ENCODE data around the gene DAPP1.

DAPP1 gene

DNA sequence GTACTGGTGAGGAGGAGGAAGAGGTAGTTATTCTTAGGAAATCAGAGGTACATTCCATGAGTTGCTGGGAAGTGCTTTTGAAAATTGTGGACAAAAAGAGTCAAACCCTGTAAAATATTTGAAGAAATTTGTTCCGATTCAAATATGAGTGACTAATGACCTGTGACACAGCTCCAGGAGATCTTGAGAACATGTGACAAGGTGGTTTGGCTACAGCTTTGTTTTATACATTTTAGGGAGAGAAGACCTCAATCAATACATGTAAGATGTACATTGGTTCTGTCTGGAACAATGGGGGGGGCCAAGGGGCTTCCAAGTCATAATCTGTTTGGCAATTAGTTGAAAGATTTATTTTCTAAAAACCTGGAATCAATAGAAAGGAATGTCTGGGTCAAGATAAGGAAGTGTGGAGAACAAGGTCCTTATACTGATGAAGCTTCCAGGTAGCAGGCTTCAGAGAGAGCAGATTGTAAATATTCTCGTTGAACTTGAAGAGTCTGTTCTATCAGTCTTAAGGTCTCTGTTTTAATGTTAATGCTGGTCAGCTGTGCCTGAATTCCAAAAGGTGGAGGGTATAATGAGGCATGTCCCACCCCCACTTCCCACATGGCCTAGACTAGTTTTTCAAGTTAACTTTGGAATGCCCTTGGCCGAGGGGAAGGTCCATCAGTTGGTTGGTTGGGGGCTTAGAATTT, 15.5 kb upstream of the DAPP1 start:
- Histone ChIP-seq H3K27ac (ENCODE audit: insufficient read depth in 1 of 2, low read depth in 1 of 2, low read length in 2 of 2, poor library complexity in 1 of 2, severe bottlenecking in 2 of 2) (no peak overlapping the region), H3K36me3 (ENCODE audit: control insufficient read depth in 4 of 4, insufficient read depth in 4 of 4, low read length in 3 of 4) (no peaks in the 10 kb centered on the region), H3K9me3 (ENCODE audit: control extremely low read depth in 1 of 5, control insufficient read depth in 4 of 5, insufficient read depth in 2 of 5, low read depth in 1 of 5, low read length in 4 of 5) (peaks cover 0 to 4% (median 0%) of the 10 kb centered on the region in 5 experiments), H3K27me3 (replicated peaks in 2 of 5; ENCODE audit: control insufficient read depth in 4 of 5, insufficient read depth in 5 of 5, low read length in 4 of 5) (peaks cover 0 to 10% (median 0%) of the 10 kb centered on the region in 5 experiments), H3K4me3 (ENCODE audit: control insufficient read depth in 1 of 7, extremely low read depth in 1 of 7, insufficient read depth in 4 of 7, low read depth in 2 of 7, low read length in 6 of 7) (no peak overlapping the region), H3K4me1 (ENCODE audit: control extremely low read depth in 1 of 4, control insufficient read depth in 4 of 4, insufficient read depth in 4 of 4, low read length in 3 of 4) (no peaks in the 10 kb centered on the region)
- ChIA-PET POLR2A (no interaction called here), CTCF (interaction anchor here (0.6 to 1.0 kb wide), 2 partner anchors 10 to 228 kb away, joined by 3 read pairs; no protein-coding TSS in a partner anchor)
- WGBS (ENCODE audit: insufficient coverage), result 96% methylated on average over 2 of the region's 3 CpGs
- DNase-seq, result no peak

DNA sequence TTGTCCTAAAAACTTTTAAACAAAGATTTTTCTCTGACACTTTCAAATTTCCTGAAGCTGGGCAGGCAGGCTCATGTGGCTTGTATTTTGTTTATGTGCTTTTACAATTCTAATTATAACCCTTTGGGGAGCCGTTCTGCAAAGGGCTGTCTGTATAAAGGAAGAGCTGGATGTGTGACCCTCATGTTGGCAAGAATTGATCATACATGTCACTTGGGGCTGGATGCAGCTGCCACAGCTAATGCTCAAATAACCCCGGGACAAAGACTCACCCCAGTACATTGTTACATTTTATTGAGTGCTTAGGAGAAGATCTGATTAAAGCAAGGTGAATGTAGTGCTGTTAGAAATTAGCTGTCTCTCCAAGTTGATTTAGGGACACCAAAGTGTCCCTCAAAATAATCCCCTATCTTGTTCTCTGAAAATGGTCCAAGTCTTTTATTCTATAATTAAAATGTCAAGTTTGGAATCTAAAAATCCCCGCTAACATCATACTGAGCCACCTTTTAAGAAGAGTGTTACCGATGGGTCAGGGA, 13.0 kb upstream of the DAPP1 start:
- Histone ChIP-seq H3K4me1 (ENCODE audit: control extremely low read depth in 1 of 4, control insufficient read depth in 4 of 4, insufficient read depth in 4 of 4, low read length in 3 of 4) (peaks cover 0 to 2% (median 0%) of the 10 kb centered on the region in 4 experiments), H3K4me3 (ENCODE audit: control insufficient read depth in 1 of 7, extremely low read depth in 1 of 7, insufficient read depth in 4 of 7, low read depth in 2 of 7, low read length in 6 of 7) (no peak overlapping the region), H3K27me3 (replicated peaks in 2 of 5; ENCODE audit: control insufficient read depth in 4 of 5, insufficient read depth in 5 of 5, low read length in 4 of 5) (peaks cover 0 to 10% (median 0%) of the 10 kb centered on the region in 5 experiments), H3K9me3 (ENCODE audit: control extremely low read depth in 1 of 5, control insufficient read depth in 4 of 5, insufficient read depth in 2 of 5, low read depth in 1 of 5, low read length in 4 of 5) (no peaks in the 10 kb centered on the region), H3K36me3 (ENCODE audit: control insufficient read depth in 4 of 4, insufficient read depth in 4 of 4, low read length in 3 of 4) (no peaks in the 10 kb centered on the region), H3K27ac (ENCODE audit: insufficient read depth in 1 of 2, low read depth in 1 of 2, low read length in 2 of 2, poor library complexity in 1 of 2, severe bottlenecking in 2 of 2) (no peak overlapping the region)
- DNase-seq, result no peak
- ChIA-PET POLR2A (no interaction called here), CTCF (interaction anchor here (1.1 kb wide), 1 partner anchor 10 kb away, joined by 3 read pairs; no protein-coding TSS in a partner anchor)
- WGBS (ENCODE audit: insufficient coverage), result 100% methylated on average over 1 of the region's 4 CpGs

DNA sequence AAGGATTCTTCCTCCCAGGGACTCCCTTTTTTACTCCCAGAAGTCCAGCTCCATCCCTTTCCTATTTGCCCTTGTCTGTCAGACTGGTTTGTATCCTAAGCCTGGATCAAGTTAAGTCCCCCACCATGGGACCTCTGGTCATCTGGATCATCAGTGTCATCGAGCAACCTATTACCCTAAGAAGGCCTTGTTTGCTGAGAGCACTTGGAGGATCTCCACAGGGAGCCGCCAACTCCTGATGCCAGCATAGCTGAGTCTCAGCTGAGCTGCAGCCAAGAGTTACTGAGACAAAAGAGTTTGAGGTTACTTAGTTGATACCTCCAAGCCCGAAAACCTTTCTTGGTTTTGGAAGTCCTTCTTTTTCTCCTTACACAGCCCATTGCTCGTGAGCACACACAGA, 10.1 kb upstream of the DAPP1 start:
- CTCF ChIA-PET, result interaction anchor here (0.6 to 1.2 kb wide), 4 partner anchors 66 to 246 kb away, joined by 3 read pairs; no protein-coding TSS in a partner anchor
- no peaks in the 10 kb centered on the region for H3K36me3 ChIP-seq (ENCODE audit: control insufficient read depth in 4 of 4, insufficient read depth in 4 of 4, low read length in 3 of 4)
- no peak overlapping the region for H3K27ac ChIP-seq (ENCODE audit: insufficient read depth in 1 of 2, low read depth in 1 of 2, low read length in 2 of 2, poor library complexity in 1 of 2, severe bottlenecking in 2 of 2)
- peaks cover 0 to 6% (median 0%) of the 10 kb centered on the region in 5 experiments for H3K27me3 ChIP-seq (replicated peaks in 2 of 5; ENCODE audit: control insufficient read depth in 4 of 5, insufficient read depth in 5 of 5, low read length in 4 of 5)
- H3K9me3 ChIP-seq (ENCODE audit: control extremely low read depth in 1 of 5, control insufficient read depth in 4 of 5, insufficient read depth in 2 of 5, low read depth in 1 of 5, low read length in 4 of 5), result no peaks in the 10 kb centered on the region
- peaks cover 0 to 2% (median 0%) of the 10 kb centered on the region in 4 experiments for H3K4me1 ChIP-seq (ENCODE audit: control extremely low read depth in 1 of 4, control insufficient read depth in 4 of 4, insufficient read depth in 4 of 4, low read length in 3 of 4)
- WGBS (ENCODE audit: insufficient coverage), result 100% methylated on average over 3 of the region's 4 CpGs
- no peak for DNase-seq
- no peak overlapping the region for H3K4me3 ChIP-seq (ENCODE audit: control insufficient read depth in 1 of 7, extremely low read depth in 1 of 7, insufficient read depth in 4 of 7, low read depth in 2 of 7, low read length in 6 of 7)
- POLR2A ChIA-PET, result no interaction called here

DNA sequence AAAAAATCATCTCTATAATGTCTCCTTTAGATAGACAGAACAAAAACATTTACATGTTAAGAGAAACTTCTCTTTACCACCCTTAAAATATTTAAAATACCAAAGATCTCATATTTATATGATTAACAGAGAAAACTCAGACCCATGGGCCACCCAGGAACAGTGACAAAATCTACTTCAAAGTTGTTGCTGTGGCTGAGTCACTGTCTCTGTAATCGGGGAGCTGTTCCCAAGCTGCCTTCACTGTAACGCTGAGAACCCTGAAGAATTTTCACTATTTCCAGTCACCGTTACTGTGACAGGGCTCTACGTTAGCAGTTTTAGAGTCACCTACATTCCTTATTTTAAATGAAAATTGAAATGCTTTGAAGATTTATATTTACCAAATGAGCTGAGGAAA, 9.0 kb upstream of the DAPP1 start:
- CTCF ChIA-PET, result interaction anchor here (0.6 to 2.8 kb wide), 33 partner anchors 9 to 434 kb away, joined by 3 to 27 read pairs (median 3); partner anchors contain the start of genes DAPP1, DNAJB14 and TRMT10A
- no peaks in the 10 kb centered on the region for H3K36me3 ChIP-seq (ENCODE audit: control insufficient read depth in 4 of 4, insufficient read depth in 4 of 4, low read length in 3 of 4)
- H3K4me3 ChIP-seq (ENCODE audit: control insufficient read depth in 1 of 7, extremely low read depth in 1 of 7, insufficient read depth in 4 of 7, low read depth in 2 of 7, low read length in 6 of 7), result no peak overlapping the region
- peaks cover 0 to 4% (median 0%) of the 10 kb centered on the region in 5 experiments for H3K27me3 ChIP-seq (replicated peaks in 2 of 5; ENCODE audit: control insufficient read depth in 4 of 5, insufficient read depth in 5 of 5, low read length in 4 of 5)
- H3K9me3 ChIP-seq (ENCODE audit: control extremely low read depth in 1 of 5, control insufficient read depth in 4 of 5, insufficient read depth in 2 of 5, low read depth in 1 of 5, low read length in 4 of 5), result no peaks in the 10 kb centered on the region
- DNase-seq, result no peak
- 93% methylated on average over 2 of the region's 4 CpGs for WGBS (ENCODE audit: insufficient coverage)
- no peak overlapping the region for H3K27ac ChIP-seq (ENCODE audit: insufficient read depth in 1 of 2, low read depth in 1 of 2, low read length in 2 of 2, poor library complexity in 1 of 2, severe bottlenecking in 2 of 2)
- peaks cover 0 to 2% (median 0%) of the 10 kb centered on the region in 4 experiments for H3K4me1 ChIP-seq (ENCODE audit: control extremely low read depth in 1 of 4, control insufficient read depth in 4 of 4, insufficient read depth in 4 of 4, low read length in 3 of 4)
- POLR2A ChIA-PET, result interaction anchor here (0.5 kb wide), 1 partner anchor 261 kb away, joined by 4 read pairs; no protein-coding TSS in a partner anchor

DNA sequence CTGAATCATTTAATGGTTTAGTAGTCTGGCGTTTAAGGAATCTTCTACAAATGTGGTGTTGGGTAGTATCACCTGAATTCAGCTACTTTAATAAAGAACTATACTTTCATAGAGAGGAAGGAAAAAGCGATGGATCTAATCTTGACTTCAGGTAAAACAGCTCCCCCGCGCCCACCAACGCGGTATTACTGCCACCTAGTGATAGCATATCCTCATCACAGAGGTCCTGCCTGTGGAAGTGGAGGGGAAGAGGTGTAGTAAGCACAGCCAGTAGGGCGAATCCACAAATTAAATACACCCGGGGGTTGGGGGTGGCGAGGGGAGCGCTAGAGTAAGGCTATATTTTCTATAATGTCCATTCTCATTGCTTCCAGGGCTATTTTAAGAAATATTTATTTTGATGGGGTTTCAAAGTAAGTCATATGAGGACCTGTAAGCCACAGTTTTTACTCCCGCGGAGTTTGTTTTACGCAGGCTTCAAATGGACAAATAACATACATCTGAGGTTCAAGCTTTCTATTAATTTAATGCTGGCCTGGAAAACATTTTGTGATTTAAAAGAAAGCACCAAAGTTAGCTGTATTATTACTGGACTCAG, 8.3 kb upstream of the DAPP1 start:
- CTCF ChIA-PET, result interaction anchor here (0.6 to 2.8 kb wide), 40 partner anchors 8 to 443 kb away, joined by 3 to 27 read pairs (median 4); partner anchors contain the start of genes DAPP1, DNAJB14 and TRMT10A
- Histone ChIP-seq H3K9me3 (ENCODE audit: control extremely low read depth in 1 of 5, control insufficient read depth in 4 of 5, insufficient read depth in 2 of 5, low read depth in 1 of 5, low read length in 4 of 5) (no peaks in the 10 kb centered on the region), H3K4me3 (ENCODE audit: control insufficient read depth in 1 of 7, extremely low read depth in 1 of 7, insufficient read depth in 4 of 7, low read depth in 2 of 7, low read length in 6 of 7) (no peak overlapping the region), H3K27me3 (replicated peaks in 2 of 5; ENCODE audit: control insufficient read depth in 4 of 5, insufficient read depth in 5 of 5, low read length in 4 of 5) (peaks cover 0 to 4% (median 0%) of the 10 kb centered on the region in 5 experiments), H3K36me3 (ENCODE audit: control insufficient read depth in 4 of 4, insufficient read depth in 4 of 4, low read length in 3 of 4) (no peaks in the 10 kb centered on the region), H3K4me1 (ENCODE audit: control extremely low read depth in 1 of 4, control insufficient read depth in 4 of 4, insufficient read depth in 4 of 4, low read length in 3 of 4) (peaks cover 0 to 2% (median 0%) of the 10 kb centered on the region in 4 experiments), H3K27ac (ENCODE audit: insufficient read depth in 1 of 2, low read depth in 1 of 2, low read length in 2 of 2, poor library complexity in 1 of 2, severe bottlenecking in 2 of 2) (no peak overlapping the region)
- POLR2A ChIA-PET, result interaction anchor here (0.5 kb wide), 1 partner anchor 262 kb away, joined by 4 read pairs; no protein-coding TSS in a partner anchor
- 93% methylated on average over 3 of the region's 13 CpGs for WGBS (ENCODE audit: insufficient coverage)
- peak; percentile 75 to 86 (median 84) for DNase-seq

DNA sequence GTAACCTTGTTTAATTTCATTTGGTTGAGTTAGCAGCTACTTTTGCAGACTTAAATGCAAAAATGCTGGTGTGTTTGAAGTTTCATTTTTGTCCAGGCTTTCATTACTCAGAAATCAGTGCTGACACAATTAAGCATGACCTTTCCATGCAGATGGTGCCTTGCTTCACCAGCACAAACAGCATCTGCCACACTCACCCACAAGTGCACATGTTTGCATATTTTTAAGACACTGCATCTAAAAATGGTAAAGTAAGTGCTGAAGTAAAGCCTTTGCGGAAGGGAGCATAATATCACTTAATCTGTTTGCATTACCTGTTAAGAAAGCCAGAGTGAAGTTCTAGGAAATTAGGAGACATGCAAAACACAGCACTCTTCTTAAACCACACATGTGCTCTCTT, 7.3 kb upstream of the DAPP1 start:
- no peak overlapping the region for H3K27ac ChIP-seq (ENCODE audit: insufficient read depth in 1 of 2, low read depth in 1 of 2, low read length in 2 of 2, poor library complexity in 1 of 2, severe bottlenecking in 2 of 2)
- no peak for DNase-seq
- H3K36me3 ChIP-seq (ENCODE audit: control insufficient read depth in 4 of 4, insufficient read depth in 4 of 4, low read length in 3 of 4), result no peaks in the 10 kb centered on the region
- WGBS (ENCODE audit: insufficient coverage), result no CpG with 5 or more reads among the region's 1 CpG
- no peaks in the 10 kb centered on the region for H3K9me3 ChIP-seq (ENCODE audit: control extremely low read depth in 1 of 5, control insufficient read depth in 4 of 5, insufficient read depth in 2 of 5, low read depth in 1 of 5, low read length in 4 of 5)
- no peak overlapping the region for H3K4me3 ChIP-seq (ENCODE audit: control insufficient read depth in 1 of 7, extremely low read depth in 1 of 7, insufficient read depth in 4 of 7, low read depth in 2 of 7, low read length in 6 of 7)
- ChIA-PET POLR2A (interaction anchor here (0.7 kb wide), 1 partner anchor 66 kb away, joined by 3 read pairs; no protein-coding TSS in a partner anchor), CTCF (interaction anchor here (0.8 to 2.8 kb wide), 20 partner anchors 10 to 258 kb away, joined by 3 to 27 read pairs (median 4); partner anchors contain the start of genes DNAJB14 and TRMT10A)
- H3K27me3 ChIP-seq (replicated peaks in 2 of 5; ENCODE audit: control insufficient read depth in 4 of 5, insufficient read depth in 5 of 5, low read length in 4 of 5), result peaks cover 0 to under 1% (median 0%) of the 10 kb centered on the region in 5 experiments
- peaks cover 0 to 2% (median 0%) of the 10 kb centered on the region in 4 experiments for H3K4me1 ChIP-seq (ENCODE audit: control extremely low read depth in 1 of 4, control insufficient read depth in 4 of 4, insufficient read depth in 4 of 4, low read length in 3 of 4)
